OCI-LY3 (cell line): ENCODE measurements around the gene NEUROG1.

Source experiments
- EZH2phosphoT487 ChIP-seq: fragments of 200-600 bp; shearing (Covaris generic); IDR thresholded peaks from 2 replicates; pipeline ENCODE4 v1.6.1; 2018; ENCODE audit warnings: antibody characterized with exemption, mixed run types, low read depth
- TF ChIP-seq, protein P1 (sequence below): fragments of 200-600, 300-600 bp; sonication (generic); IDR thresholded peaks from 2 replicates; pipeline ENCODE4 v1.5.1; 2014; ENCODE audit warnings: antibody characterized with exemption, low read length, low read depth

DNA sequence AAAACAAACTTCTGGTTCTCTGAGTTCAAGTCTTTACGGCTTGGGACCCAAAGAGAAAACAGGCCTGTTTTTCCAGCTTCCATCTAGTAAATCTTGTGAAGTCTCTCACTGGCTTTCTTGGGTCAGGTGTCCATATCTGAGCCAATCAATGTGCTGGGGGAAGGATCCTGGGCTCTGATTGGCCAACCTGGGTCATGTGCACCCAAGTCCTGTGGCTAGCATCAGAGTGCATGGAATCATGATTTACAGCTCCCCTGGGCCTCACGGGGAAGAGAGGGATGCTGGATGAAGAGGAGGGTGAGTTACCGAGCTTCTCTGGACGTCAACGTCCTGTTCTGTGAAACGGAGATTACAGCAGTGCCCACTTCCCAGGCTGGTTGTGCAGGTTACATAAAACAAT lies 23.6 kb upstream of the NEUROG1 start:
- TF ChIP-seq, protein P1, sequence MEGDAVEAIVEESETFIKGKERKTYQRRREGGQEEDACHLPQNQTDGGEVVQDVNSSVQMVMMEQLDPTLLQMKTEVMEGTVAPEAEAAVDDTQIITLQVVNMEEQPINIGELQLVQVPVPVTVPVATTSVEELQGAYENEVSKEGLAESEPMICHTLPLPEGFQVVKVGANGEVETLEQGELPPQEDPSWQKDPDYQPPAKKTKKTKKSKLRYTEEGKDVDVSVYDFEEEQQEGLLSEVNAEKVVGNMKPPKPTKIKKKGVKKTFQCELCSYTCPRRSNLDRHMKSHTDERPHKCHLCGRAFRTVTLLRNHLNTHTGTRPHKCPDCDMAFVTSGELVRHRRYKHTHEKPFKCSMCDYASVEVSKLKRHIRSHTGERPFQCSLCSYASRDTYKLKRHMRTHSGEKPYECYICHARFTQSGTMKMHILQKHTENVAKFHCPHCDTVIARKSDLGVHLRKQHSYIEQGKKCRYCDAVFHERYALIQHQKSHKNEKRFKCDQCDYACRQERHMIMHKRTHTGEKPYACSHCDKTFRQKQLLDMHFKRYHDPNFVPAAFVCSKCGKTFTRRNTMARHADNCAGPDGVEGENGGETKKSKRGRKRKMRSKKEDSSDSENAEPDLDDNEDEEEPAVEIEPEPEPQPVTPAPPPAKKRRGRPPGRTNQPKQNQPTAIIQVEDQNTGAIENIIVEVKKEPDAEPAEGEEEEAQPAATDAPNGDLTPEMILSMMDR, result no peak
- TF ChIP-seq EZH2phosphoT487, result no peak
